ENCODE measurements around the gene NFIA.

The NFIA gene

GRCh38 chr1:61451572-61451968, 369.2 kb downstream of the NFIA start:
- peak overlapping the region; percentile 71 for H3K27ac ChIP-seq

GRCh38 chr1:61452176-61453035, 370.0 kb downstream of the NFIA start:
- Histone ChIP-seq H2AFZ (no peak overlapping the region), H3K4me1 (peaks cover 24% of the 10 kb centered on the region), H3K36me3 (ENCODE audit: control insufficient read depth, insufficient read depth, low read length) (no peaks in the 10 kb centered on the region), H3K27me3 (ENCODE audit: control insufficient read depth, insufficient read depth, low read length) (no peaks in the 10 kb centered on the region), H3K9me3 (ENCODE audit: control insufficient read depth, low read length) (no peaks in the 10 kb centered on the region), H3K27ac (peak overlapping the region; percentile 55), H3K79me2 (no peaks in the 10 kb centered on the region), H3K9ac (no peak overlapping the region), H3K4me2 (ENCODE audit: low read length) (peak overlapping the region; percentile 33), H3K4me3 (ENCODE audit: low read depth, low read length) (peak overlapping the region; percentile 36)
- TF ChIP-seq, protein P1, sequence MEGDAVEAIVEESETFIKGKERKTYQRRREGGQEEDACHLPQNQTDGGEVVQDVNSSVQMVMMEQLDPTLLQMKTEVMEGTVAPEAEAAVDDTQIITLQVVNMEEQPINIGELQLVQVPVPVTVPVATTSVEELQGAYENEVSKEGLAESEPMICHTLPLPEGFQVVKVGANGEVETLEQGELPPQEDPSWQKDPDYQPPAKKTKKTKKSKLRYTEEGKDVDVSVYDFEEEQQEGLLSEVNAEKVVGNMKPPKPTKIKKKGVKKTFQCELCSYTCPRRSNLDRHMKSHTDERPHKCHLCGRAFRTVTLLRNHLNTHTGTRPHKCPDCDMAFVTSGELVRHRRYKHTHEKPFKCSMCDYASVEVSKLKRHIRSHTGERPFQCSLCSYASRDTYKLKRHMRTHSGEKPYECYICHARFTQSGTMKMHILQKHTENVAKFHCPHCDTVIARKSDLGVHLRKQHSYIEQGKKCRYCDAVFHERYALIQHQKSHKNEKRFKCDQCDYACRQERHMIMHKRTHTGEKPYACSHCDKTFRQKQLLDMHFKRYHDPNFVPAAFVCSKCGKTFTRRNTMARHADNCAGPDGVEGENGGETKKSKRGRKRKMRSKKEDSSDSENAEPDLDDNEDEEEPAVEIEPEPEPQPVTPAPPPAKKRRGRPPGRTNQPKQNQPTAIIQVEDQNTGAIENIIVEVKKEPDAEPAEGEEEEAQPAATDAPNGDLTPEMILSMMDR (IDR thresholded peaks at IDR 0.05), result no peak

More at GRCh38 chr1:61451572-61451968, 369.2 kb downstream of the NFIA start:
- TF ChIP-seq, protein P1 (IDR thresholded peaks at IDR 0.05), result no peak
- Histone ChIP-seq H3K9ac (no peak overlapping the region), H3K79me2 (no peaks in the 10 kb centered on the region), H3K4me1 (peaks cover 24% of the 10 kb centered on the region), H2AFZ (no peak overlapping the region), H3K4me3 (ENCODE audit: low read depth, low read length) (no peak overlapping the region), H3K9me3 (ENCODE audit: control insufficient read depth, low read length) (no peaks in the 10 kb centered on the region), H3K36me3 (ENCODE audit: control insufficient read depth, insufficient read depth, low read length) (no peaks in the 10 kb centered on the region), H3K4me2 (ENCODE audit: low read length) (peak overlapping the region; percentile 3), H3K27me3 (ENCODE audit: control insufficient read depth, insufficient read depth, low read length) (no peaks in the 10 kb centered on the region)

DNA sequence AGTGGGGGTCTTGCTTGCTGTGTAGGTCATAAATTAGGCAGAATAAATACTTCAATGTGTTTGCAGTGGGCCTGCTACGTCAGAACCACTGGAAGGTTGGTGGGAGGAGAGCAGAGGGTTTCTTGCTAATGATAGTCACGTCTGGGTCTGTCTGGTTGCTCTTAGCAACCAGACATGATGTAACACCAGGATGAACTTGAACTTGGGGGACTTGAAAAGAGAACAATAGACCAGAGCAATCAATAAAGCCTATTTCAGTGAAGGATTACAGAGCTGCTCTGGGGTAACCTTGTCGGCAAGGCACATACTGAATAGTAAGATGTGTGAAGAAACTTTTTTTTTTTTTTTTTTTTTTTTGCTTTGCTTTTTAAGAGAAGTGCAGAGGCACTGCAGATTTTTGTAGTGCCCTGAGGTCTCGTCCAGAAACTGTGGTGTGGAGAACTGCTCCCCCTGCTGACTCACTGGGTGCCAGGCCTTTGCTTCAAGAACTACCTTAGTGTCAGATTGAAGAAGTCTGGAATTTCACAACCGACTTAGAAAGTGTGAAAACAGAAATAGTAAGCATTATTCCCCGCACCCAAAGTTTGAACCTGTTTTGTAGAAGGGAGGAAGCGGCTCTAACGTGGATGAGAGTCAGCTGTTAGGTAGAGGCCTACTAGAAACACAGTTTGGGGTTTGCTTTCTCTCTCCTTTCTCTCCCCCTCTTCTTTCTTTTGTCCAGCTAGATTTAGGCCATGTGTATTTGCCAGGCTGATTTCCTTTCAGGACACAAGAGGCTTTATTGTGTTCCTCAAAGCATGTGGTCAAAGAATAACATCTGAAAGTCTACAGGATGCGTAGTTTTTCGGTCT, 371.0 kb downstream of the NFIA start:
- Histone ChIP-seq H3K4me2 (ENCODE audit: low read length) (peak overlapping the region; percentile 33), H3K9me3 (ENCODE audit: control insufficient read depth, low read length) (no peaks in the 10 kb centered on the region), H3K27ac (peak overlapping the region; percentile 55), H3K4me3 (ENCODE audit: low read depth, low read length) (peak overlapping the region; percentile 36), H3K9ac (no peak overlapping the region), H3K4me1 (peaks cover 24% of the 10 kb centered on the region), H2AFZ (no peak overlapping the region), H3K36me3 (ENCODE audit: control insufficient read depth, insufficient read depth, low read length) (no peaks in the 10 kb centered on the region), H3K79me2 (no peaks in the 10 kb centered on the region), H3K27me3 (ENCODE audit: control insufficient read depth, insufficient read depth, low read length) (no peaks in the 10 kb centered on the region)
- TF ChIP-seq, protein P1 (IDR thresholded peaks at IDR 0.05), result peak; percentile 49

DNA sequence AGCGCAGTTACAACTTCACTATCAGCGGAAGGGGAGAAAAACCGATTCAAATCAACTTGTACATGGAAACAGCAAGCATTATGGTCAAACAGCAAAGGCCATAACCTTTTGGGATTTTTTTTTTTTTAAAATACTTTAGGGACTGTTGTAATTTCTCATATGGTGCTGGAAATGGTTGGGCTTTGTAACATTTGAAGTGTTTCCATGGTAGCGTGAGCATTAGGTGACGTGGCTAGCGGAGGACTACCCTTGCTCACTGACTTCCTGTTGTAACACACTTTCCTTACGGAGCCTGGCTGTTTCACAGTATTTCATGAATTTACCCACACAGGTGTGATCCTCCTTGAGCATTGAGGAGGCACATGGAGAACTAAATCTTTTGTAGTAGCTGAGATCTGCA, 373.0 kb downstream of the NFIA start:
- H3K4me3 ChIP-seq (ENCODE audit: low read depth, low read length), result no peak overlapping the region
- H2AFZ ChIP-seq, result no peak overlapping the region
- no peaks in the 10 kb centered on the region for H3K9me3 ChIP-seq (ENCODE audit: control insufficient read depth, low read length)
- TF ChIP-seq, protein P1 (IDR thresholded peaks at IDR 0.05), result no peak
- H3K27ac ChIP-seq, result no peak overlapping the region
- no peaks in the 10 kb centered on the region for H3K36me3 ChIP-seq (ENCODE audit: control insufficient read depth, insufficient read depth, low read length)
- no peak overlapping the region for H3K9ac ChIP-seq
- no peak overlapping the region for H3K4me2 ChIP-seq (ENCODE audit: low read length)
- no peaks in the 10 kb centered on the region for H3K27me3 ChIP-seq (ENCODE audit: control insufficient read depth, insufficient read depth, low read length)
- H3K4me1 ChIP-seq, result peaks cover 18% of the 10 kb centered on the region
- no peaks in the 10 kb centered on the region for H3K79me2 ChIP-seq

All from parathyroid adenoma (tissue), 2 donors.